Transverse colon (tissue), 4 donors: ENCODE data around the gene MRPL24. TPM values are rescaled to one million over a fixed set of nuclear protein-coding genes. Genes with fewer than 3 reads are reported as not detected.

ENCODE experiments used
- DNase-seq: peaks from one replicate; pipeline ENCODE4 v3.0.0-alpha.2; 2019
- H3K27ac ChIP-seq, 4 donors: fragments of 200-600 bp; sonication (generic); 2 replicates each; pipeline ENCODE4 v1.5.1; 2016 to 2018; ENCODE audit warnings: inconsistent platforms in 4 of 4
- H3K27me3 ChIP-seq: fragments of 200-600 bp; sonication (generic); 2 replicates; pipeline ENCODE4 v1.5.1; 2017; ENCODE audit warnings: inconsistent platforms
- H3K36me3 ChIP-seq, 4 donors: fragments of 200-600 bp; sonication (generic); 2 replicates each; pipeline ENCODE4 v1.5.1; 2017 to 2019; ENCODE audit warnings: inconsistent platforms in 4 of 4
- H3K4me1 ChIP-seq, 4 donors: fragments of 200-600 bp; sonication (generic); 2 replicates each; pipeline ENCODE4 v1.5.1; 2017 to 2020; ENCODE audit warnings: inconsistent platforms in 4 of 4
- H3K4me3 ChIP-seq, 4 donors: fragments of 200-600 bp; sonication (generic); 1 replicate in 1 of 4; 2 replicates in 3 of 4; pipeline versions ENCODE4 v1.5.1 to v1.6.1; 2017 to 2019; ENCODE audit warnings: inconsistent platforms in 4 of 4
- H3K9me3 ChIP-seq, 2 donors: fragments of 200-600 bp; sonication (generic); 2 replicates each; pipeline ENCODE4 v1.5.1; 2017 to 2019; ENCODE audit warnings: inconsistent platforms in 2 of 2
- EP300 ChIP-seq: sonication (generic); formaldehyde crosslinking; IDR thresholded peaks from one replicate; pipeline ENCODE4 v1.6.1; 2017; ENCODE audit warnings: antibody characterized with exemption, low read depth
- POLR2A ChIP-seq: fragments of 450-650 bp; IDR thresholded peaks from one replicate; pipeline ENCODE4 v1.6.1; 2016; ENCODE audit warnings: antibody characterized with exemption, mild to moderate bottlenecking, moderate library complexity
- POLR2AphosphoS5 ChIP-seq, 3 donors: sonication (generic); formaldehyde crosslinking; IDR thresholded peaks; one replicate each; pipeline ENCODE4 v1.6.1; 2016; ENCODE audit warnings: antibody characterized with exemption in 3 of 3
- WGBS, 2 donors: methylation state at CpG; one replicate each; pipeline ENCODE4 v1.1.5; 2018; ENCODE audit warnings: low coverage in 1 of 2; 5-methylcytosine and 5-hydroxymethylcytosine counted together
- in situ Hi-C, 4 donors: fragments of 200-750 bp; cut with MboI; loops; one replicate each; pipeline versions ENCODE4 v1.15.0 to v1.15.1; 2017; ENCODE audit warnings: low sequenced_read_pairs in 3 of 4, low pct_ligation_motif_present in 1 of 4, low pct_unique_long_range_greater_than_20kb in 1 of 4
- intact Hi-C: fragments of 100-400 bp; cut with DNase I; formaldehyde crosslinking; loops from one replicate; pipeline ENCODE4 v1.15.1; 2023; ENCODE audit warnings: low total_unique reads
- total RNA-seq, 4 donors: library from RNA; depleted of rRNA; stranded (reverse); fragments of >200 nt; gene quantifications; one replicate each; pipeline ENCODE4 v1.1.0, GENCODE V29; 2016
- TF ChIP-seq, protein P1 (sequence below), 5 experiments: fragments of 200-600 bp in 3 of 5; fragments of 450-650 bp in 2 of 5; sonication (generic) in 3 of 5; IDR thresholded peaks; 1 replicate in 2 of 5; 2 replicates in 3 of 5; pipeline ENCODE4 v1.5.1; 2016 to 2017; ENCODE audit warnings: antibody characterized with exemption in 5 of 5, inconsistent platforms in 3 of 5, mild to moderate bottlenecking in 2 of 5, moderate library complexity in 1 of 5

MRPL24 gene
- 10 to 100 TPM in 3 of 4 donors, 1 to 10 TPM in 1; 6.8 to 44.9 (median 37.1) TPM for total RNA-seq

DNA sequence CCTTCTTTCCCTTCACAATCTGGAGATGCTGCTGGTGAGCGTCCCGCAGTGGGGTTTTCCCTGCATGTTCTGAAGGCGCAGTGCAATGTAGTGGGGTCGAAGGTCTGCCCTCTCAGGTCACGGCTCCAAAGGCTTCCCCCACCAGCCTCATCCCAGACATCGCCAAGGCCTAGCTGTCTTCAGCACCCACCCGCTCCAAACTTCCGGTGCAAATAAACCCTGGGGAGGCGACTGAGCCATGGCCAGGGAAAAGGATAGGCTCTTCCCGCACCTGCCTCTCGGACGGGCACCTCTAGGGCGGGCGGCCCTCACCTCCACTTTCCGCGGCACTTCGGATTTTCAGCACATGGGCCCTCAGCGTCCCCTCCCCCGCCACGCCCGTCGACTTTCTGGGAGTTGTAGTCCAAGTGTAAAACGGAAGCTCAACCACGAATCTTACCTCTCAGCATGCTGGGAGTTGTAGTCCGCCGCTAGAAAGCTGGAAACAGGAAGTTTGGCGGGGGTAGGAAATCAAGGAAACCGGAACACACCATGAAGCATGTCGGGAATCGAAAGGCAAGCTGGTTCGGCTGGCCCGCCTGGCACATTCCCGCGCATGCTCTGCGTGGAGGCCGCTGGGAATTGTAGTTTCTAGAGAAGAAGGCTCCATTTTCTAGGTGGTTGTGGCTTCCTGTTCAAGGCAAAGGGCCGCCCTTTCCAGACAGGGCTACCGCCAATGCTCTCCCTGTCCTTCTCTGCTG is at the start of gene MRPL24:
MRPL24 (minus strand) TSS at position 348 of the 740 bp plus-strand sequence. CDS start 2,384 bp downstream, outside the sequence.
- peak within 1 kb of the TSS; percentile 76 to 89 (median 85) for H3K27ac ChIP-seq
- no peaks in the 10 kb centered on the region for H3K9me3 ChIP-seq
- intact Hi-C loops (no loop called here), in situ Hi-C loops (no loop called here)
- peak within 1 kb of the TSS; percentile 24 to 90 (median 61) for H3K4me3 ChIP-seq
- H3K4me1 ChIP-seq: peaks cover 12 to 27% (median 15%) of the 10 kb centered on the region in 4 donors
- H3K36me3 ChIP-seq: peaks cover 0 to 17% (median 4%) of the 10 kb centered on the region in 4 donors
- WGBS, 2 donors: 0% methylated on average over 37 of the region's 38 CpGs; no CpG with 5 or more reads in 1 of the 2 donors
- TF ChIP-seq, protein P1, sequence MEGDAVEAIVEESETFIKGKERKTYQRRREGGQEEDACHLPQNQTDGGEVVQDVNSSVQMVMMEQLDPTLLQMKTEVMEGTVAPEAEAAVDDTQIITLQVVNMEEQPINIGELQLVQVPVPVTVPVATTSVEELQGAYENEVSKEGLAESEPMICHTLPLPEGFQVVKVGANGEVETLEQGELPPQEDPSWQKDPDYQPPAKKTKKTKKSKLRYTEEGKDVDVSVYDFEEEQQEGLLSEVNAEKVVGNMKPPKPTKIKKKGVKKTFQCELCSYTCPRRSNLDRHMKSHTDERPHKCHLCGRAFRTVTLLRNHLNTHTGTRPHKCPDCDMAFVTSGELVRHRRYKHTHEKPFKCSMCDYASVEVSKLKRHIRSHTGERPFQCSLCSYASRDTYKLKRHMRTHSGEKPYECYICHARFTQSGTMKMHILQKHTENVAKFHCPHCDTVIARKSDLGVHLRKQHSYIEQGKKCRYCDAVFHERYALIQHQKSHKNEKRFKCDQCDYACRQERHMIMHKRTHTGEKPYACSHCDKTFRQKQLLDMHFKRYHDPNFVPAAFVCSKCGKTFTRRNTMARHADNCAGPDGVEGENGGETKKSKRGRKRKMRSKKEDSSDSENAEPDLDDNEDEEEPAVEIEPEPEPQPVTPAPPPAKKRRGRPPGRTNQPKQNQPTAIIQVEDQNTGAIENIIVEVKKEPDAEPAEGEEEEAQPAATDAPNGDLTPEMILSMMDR (IDR thresholded peaks at IDR 0.05): no peak
- TF ChIP-seq POLR2AphosphoS5 (IDR thresholded peaks at IDR 0.05) (peak; percentile 72 to 87 (median 74)), EP300 (no peak), POLR2A (peak; percentile 46)
- H3K27me3 ChIP-seq: no peaks in the 10 kb centered on the region
- DNase-seq: peak; percentile 98

DNA sequence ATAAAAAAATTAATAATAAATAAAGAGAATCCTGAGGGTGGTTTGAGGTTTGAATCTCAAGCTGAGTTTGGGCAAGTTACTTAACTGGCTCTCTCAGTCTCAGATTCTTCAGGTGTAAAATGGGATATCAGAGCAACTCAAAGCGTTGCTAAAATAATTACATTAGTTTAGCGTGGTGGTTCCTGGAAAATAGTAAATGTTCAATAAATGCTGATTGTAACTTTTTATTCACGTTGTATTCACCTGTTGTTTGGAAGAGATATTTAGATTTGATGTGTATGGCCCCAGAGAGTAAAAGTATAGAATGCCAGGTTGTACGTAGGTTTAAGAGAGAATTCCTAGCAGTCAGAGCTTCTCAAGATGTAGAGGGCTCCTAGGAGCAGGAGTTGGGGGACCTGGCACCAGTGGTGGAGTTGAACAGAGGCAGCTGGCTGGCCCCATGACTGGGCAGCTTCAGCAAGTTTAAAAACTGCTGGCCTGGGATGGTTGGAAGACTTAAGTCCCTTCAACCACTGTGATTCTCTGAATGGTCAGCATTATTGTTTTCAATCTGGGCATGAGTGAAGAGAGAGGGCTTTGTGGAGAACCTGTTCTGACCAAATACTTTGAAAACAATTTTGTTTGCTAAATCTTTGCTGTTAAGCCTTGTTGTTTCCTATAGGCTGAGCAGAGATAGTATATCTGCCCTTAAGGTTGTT is 48.9 kb upstream of the MRPL24 start:
- H3K9me3 ChIP-seq: no peaks in the 10 kb centered on the region
- no peaks in the 10 kb centered on the region for H3K27me3 ChIP-seq
- H3K36me3 ChIP-seq: peaks cover 0 to 59% (median 24%) of the 10 kb centered on the region in 4 donors
- H3K4me3 ChIP-seq: no peak overlapping the region
- no peak for TF ChIP-seq POLR2AphosphoS5 (IDR thresholded peaks at IDR 0.05)
- TF ChIP-seq, protein P1 (IDR thresholded peaks at IDR 0.05): no peak
- TF ChIP-seq POLR2A: no peak
- TF ChIP-seq EP300: no peak
- intact Hi-C loops: no loop called here
- H3K4me1 ChIP-seq: no peaks in the 10 kb centered on the region
- in situ Hi-C loops: no loop called here
- H3K27ac ChIP-seq: no peak overlapping the region
- WGBS, 2 donors: 78 to 82% methylated on average over 4 of the region's 4 CpGs
- no peak for DNase-seq

DNA sequence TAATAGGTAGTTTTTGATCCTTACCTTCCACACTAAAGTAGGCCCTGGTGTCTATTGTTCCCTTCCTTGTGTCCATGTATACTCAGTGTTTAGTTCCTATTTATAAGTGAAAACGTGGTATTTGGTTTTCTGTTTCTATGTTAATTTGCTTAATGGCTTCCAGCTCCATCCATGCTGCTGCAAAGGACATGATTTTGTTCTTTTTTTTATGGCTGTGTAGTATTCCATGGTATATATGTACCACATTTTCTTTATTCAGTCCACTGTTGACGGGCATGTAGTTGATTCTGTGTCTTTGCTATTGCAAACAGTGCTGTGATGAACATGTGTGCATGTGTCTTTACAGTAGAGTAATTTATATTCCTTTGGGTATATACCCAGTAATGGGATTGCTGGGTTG is 47.2 kb upstream of the MRPL24 start:
- TF ChIP-seq, protein P1 (IDR thresholded peaks at IDR 0.05): no peak
- TF ChIP-seq POLR2AphosphoS5 (IDR thresholded peaks at IDR 0.05) (no peak), EP300 (no peak), POLR2A (no peak)
- Histone ChIP-seq H3K4me1 (no peaks in the 10 kb centered on the region), H3K4me3 (no peak overlapping the region), H3K27ac (no peak overlapping the region), H3K36me3 (peaks cover 0 to 52% (median 25%) of the 10 kb centered on the region in 4 donors), H3K27me3 (no peaks in the 10 kb centered on the region), H3K9me3 (no peaks in the 10 kb centered on the region)
- intact Hi-C loops (no loop called here), in situ Hi-C loops (no loop called here)
- no peak for DNase-seq
- WGBS, 2 donors: 90% methylated on average over 1 to 2 of the region's 2 CpGs

DNA sequence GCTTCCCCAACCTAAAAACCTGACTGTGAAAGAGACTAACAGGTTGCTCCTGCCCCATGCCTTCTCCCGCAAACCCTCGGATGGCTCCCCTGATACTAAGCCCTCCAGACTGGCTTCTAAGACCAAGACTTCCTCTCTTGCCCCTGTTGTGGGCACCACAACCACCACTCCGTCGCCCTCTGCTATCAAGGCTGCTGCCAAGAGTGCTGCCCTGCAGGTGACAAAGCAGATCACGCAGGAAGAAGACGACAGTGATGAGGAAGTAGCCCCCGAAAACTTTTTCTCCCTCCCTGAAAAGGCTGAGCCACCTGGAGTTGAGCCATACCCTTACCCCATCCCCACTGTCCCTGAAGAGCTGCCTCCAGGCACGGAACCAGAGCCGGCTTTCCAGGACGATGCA is 45.8 kb upstream of the MRPL24 start:
- peaks cover 0 to 39% (median 17%) of the 10 kb centered on the region in 4 donors for H3K36me3 ChIP-seq
- 88% methylated on average over 10 of the region's 10 CpGs; no CpG with 5 or more reads in 1 of the 2 donors for WGBS, 2 donors
- DNase-seq: no peak
- in situ Hi-C loops (no loop called here), intact Hi-C loops (no loop called here)
- no peak overlapping the region for H3K4me3 ChIP-seq
- TF ChIP-seq POLR2AphosphoS5 (IDR thresholded peaks at IDR 0.05): no peak
- no peak for TF ChIP-seq POLR2A
- no peak for TF ChIP-seq EP300
- TF ChIP-seq, protein P1 (IDR thresholded peaks at IDR 0.05): no peak
- no peaks in the 10 kb centered on the region for H3K4me1 ChIP-seq
- H3K9me3 ChIP-seq: no peaks in the 10 kb centered on the region
- H3K27ac ChIP-seq: no peak overlapping the region
- H3K27me3 ChIP-seq: no peaks in the 10 kb centered on the region
